ENCODE results near the gene NUMB. TPM values are rescaled to one million over a fixed set of nuclear protein-coding genes. Genes with fewer than 3 reads are reported as not detected.

NUMB gene
- total RNA-seq, 2 experiments from 2014 or later: 18.6 to 87.8 TPM

DNA sequence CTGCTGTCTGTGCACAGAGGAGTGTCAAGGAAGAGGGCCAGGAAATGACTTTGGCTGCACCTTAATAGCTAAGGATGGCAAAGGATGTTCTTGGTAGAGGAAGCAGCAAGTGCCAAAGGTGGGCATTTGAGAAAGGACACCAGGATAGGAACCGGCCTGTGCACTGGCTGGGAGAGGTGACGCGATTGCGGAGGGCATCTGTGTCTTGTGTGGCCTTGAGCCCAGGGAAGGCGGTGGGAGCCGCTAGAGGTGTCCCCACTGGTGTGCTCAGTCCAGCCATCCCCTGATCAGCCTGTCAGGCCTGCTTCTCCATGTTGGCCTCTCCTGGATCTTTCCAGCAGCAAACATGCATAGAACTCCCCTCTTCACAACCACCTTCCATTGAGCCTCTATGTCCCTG, 190.9 kb downstream of the NUMB start:
- Histone ChIP-seq H3K4me3 (ENCODE audit: low read depth, low read length, poor library complexity, severe bottlenecking) (no peak overlapping the region), H3K27ac (ENCODE audit: low read depth, low read length, poor library complexity, severe bottlenecking) (no peak overlapping the region), H3K9me3 (ENCODE audit: low read length) (no peaks in the 10 kb centered on the region), H3K36me3 (ENCODE audit: insufficient read depth, low read length) (no peaks in the 10 kb centered on the region), H3K4me1 (ENCODE audit: insufficient read depth, low read length, poor library complexity, severe bottlenecking) (peaks cover 22% of the 10 kb centered on the region), H3K4me2 (ENCODE audit: low read length) (no peak overlapping the region), H4K20me1 (ENCODE audit: insufficient read depth, low read length) (no peaks in the 10 kb centered on the region), H3K9me2 (ENCODE audit: insufficient read depth, low read length) (no peaks in the 10 kb centered on the region), H3K79me2 (ENCODE audit: insufficient read depth, low read depth, low read length) (no peaks in the 10 kb centered on the region), H2AFZ (ENCODE audit: low read length) (no peak overlapping the region)
- no peak for TF ChIP-seq EZH2phosphoT487 (IDR thresholded peaks at IDR 0.05; ENCODE audit: borderline replicate concordance, low read depth, low read length)
- TF ChIP-seq, protein P1, sequence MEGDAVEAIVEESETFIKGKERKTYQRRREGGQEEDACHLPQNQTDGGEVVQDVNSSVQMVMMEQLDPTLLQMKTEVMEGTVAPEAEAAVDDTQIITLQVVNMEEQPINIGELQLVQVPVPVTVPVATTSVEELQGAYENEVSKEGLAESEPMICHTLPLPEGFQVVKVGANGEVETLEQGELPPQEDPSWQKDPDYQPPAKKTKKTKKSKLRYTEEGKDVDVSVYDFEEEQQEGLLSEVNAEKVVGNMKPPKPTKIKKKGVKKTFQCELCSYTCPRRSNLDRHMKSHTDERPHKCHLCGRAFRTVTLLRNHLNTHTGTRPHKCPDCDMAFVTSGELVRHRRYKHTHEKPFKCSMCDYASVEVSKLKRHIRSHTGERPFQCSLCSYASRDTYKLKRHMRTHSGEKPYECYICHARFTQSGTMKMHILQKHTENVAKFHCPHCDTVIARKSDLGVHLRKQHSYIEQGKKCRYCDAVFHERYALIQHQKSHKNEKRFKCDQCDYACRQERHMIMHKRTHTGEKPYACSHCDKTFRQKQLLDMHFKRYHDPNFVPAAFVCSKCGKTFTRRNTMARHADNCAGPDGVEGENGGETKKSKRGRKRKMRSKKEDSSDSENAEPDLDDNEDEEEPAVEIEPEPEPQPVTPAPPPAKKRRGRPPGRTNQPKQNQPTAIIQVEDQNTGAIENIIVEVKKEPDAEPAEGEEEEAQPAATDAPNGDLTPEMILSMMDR (conservative IDR thresholded peaks at IDR 0.05; ENCODE audit: low read length): no peak
- no TSS peak for BruUV-seq (replicated peaks)
- intact Hi-C loops (cut with micrococcal nuclease; ENCODE audit: unreplicated experiment): no loop called here
- no peak for DNase-seq (ENCODE audit: low spot score)
- CTCF ChIA-PET (ENCODE audit: unreplicated experiment): no interaction called here
- POLR2A ChIA-PET: no interaction called here

DNA sequence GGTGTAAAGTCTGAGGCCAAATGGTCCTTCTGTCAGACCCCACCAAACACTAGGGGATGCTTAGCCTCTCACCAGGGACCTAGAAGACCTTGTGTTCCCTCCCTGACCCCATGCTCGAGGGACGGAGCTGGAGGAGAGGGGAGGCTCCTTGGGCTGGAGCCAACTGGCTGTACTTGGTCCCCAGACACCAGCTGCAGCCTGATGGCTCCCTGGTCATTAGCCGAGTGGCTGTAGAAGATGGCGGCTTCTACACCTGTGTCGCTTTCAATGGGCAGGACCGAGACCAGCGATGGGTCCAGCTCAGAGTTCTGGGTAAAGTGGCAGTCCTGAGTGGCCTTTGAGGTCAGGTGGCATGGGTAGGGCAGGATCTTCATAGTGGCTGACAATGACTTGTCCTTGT, 192.0 kb downstream of the NUMB start:
- H3K79me2 ChIP-seq (ENCODE audit: insufficient read depth, low read depth, low read length): no peaks in the 10 kb centered on the region
- intact Hi-C loops (cut with micrococcal nuclease; ENCODE audit: unreplicated experiment): no loop called here
- DNase-seq (ENCODE audit: low spot score): no peak
- TF ChIP-seq, protein P1 (conservative IDR thresholded peaks at IDR 0.05; ENCODE audit: low read length): no peak
- TF ChIP-seq EZH2phosphoT487 (IDR thresholded peaks at IDR 0.05; ENCODE audit: borderline replicate concordance, low read depth, low read length): no peak
- no peaks in the 10 kb centered on the region for H3K9me2 ChIP-seq (ENCODE audit: insufficient read depth, low read length)
- BruUV-seq (replicated peaks): no TSS peak
- H3K9me3 ChIP-seq (ENCODE audit: low read length): no peaks in the 10 kb centered on the region
- peaks cover 22% of the 10 kb centered on the region for H3K4me1 ChIP-seq (ENCODE audit: insufficient read depth, low read length, poor library complexity, severe bottlenecking)
- H2AFZ ChIP-seq (ENCODE audit: low read length): no peak overlapping the region
- H3K27ac ChIP-seq (ENCODE audit: low read depth, low read length, poor library complexity, severe bottlenecking): no peak overlapping the region
- ChIA-PET POLR2A (interaction anchor here (0.6 to 0.9 kb wide), 2 partner anchors 175 to 1703 kb away, joined by 3 to 6 read pairs; no protein-coding TSS in a partner anchor), CTCF (ENCODE audit: unreplicated experiment) (no interaction called here)
- H4K20me1 ChIP-seq (ENCODE audit: insufficient read depth, low read length): no peaks in the 10 kb centered on the region
- H3K36me3 ChIP-seq (ENCODE audit: insufficient read depth, low read length): no peaks in the 10 kb centered on the region
- no peak overlapping the region for H3K4me3 ChIP-seq (ENCODE audit: low read depth, low read length, poor library complexity, severe bottlenecking)
- no peak overlapping the region for H3K4me2 ChIP-seq (ENCODE audit: low read length)

DNA sequence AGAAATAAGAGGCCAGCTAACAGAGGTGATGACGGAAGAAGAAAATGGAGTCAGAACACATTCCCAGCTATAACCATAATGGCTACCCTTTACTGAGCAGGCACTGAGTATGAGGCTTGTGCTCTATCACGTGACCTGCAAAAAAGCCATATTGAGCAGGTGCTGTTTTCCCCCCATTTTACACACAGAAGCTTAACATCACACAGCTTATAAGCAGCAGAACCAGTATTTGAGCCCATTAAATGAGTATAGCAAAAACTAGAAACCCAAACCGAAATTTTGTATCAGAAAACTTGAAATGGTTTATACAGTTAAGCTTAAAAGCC, 192.7 kb downstream of the NUMB start:
- CTCF ChIA-PET (ENCODE audit: unreplicated experiment): no interaction called here
- Histone ChIP-seq H3K27ac (ENCODE audit: low read depth, low read length, poor library complexity, severe bottlenecking) (no peak overlapping the region), H3K4me1 (ENCODE audit: insufficient read depth, low read length, poor library complexity, severe bottlenecking) (peaks cover 20% of the 10 kb centered on the region), H3K4me3 (ENCODE audit: low read depth, low read length, poor library complexity, severe bottlenecking) (no peak overlapping the region), H3K9me2 (ENCODE audit: insufficient read depth, low read length) (no peaks in the 10 kb centered on the region), H4K20me1 (ENCODE audit: insufficient read depth, low read length) (no peaks in the 10 kb centered on the region), H2AFZ (ENCODE audit: low read length) (no peak overlapping the region), H3K79me2 (ENCODE audit: insufficient read depth, low read depth, low read length) (no peaks in the 10 kb centered on the region), H3K4me2 (ENCODE audit: low read length) (no peak overlapping the region), H3K9me3 (ENCODE audit: low read length) (no peaks in the 10 kb centered on the region), H3K36me3 (ENCODE audit: insufficient read depth, low read length) (no peaks in the 10 kb centered on the region)
- TF ChIP-seq, protein P1 (conservative IDR thresholded peaks at IDR 0.05; ENCODE audit: low read length): no peak
- TF ChIP-seq EZH2phosphoT487 (IDR thresholded peaks at IDR 0.05; ENCODE audit: borderline replicate concordance, low read depth, low read length): no peak
- intact Hi-C loops (cut with micrococcal nuclease; ENCODE audit: unreplicated experiment): no loop called here
- BruUV-seq (replicated peaks): no TSS peak
- POLR2A ChIA-PET: interaction anchor here (0.6 to 0.9 kb wide), 5 partner anchors 9 to 411 kb away, joined by 3 to 6 read pairs (median 3); no protein-coding TSS in a partner anchor
- DNase-seq (ENCODE audit: low spot score): no peak
